AG08395 (cell line): Measurements from ENCODE around the gene OR1M1.
"Not testable (repeated sequence)": the region's sequence is repeated elsewhere in the genome, so short reads cannot be mapped to it uniquely, and the experiment has no call there.

Experiments
- DNase-seq: peaks from one replicate; pipeline ENCODE4 v3.0.0; 2012; ENCODE audit warnings: mixed read lengths, low spot score

OR1M1 gene

DNA sequence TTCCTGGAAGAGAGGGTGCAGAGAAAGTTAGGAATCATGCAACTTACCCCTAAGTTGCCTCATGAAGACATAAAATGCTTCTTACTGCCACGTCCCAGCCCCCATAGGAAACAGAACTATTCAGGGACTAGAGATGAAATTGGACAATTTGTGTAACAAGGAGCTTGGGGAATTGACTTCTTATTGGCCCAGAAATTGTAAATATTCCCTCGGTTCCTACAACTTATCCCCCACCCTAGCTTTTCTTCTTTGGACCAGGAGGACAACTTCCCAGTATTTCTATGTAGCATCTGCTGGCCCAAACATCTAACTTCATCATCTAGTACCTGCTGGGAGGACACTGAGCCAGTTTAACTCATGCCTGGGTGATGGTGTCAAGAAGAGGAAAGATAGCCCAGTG lies at the start of gene OR1M1:
TSS of gene OR1M1 (plus strand) at position 301 of the 400 bp plus-strand sequence. CDS start 6,184 bp downstream, outside the sequence.
- no peak for DNase-seq

DNA sequence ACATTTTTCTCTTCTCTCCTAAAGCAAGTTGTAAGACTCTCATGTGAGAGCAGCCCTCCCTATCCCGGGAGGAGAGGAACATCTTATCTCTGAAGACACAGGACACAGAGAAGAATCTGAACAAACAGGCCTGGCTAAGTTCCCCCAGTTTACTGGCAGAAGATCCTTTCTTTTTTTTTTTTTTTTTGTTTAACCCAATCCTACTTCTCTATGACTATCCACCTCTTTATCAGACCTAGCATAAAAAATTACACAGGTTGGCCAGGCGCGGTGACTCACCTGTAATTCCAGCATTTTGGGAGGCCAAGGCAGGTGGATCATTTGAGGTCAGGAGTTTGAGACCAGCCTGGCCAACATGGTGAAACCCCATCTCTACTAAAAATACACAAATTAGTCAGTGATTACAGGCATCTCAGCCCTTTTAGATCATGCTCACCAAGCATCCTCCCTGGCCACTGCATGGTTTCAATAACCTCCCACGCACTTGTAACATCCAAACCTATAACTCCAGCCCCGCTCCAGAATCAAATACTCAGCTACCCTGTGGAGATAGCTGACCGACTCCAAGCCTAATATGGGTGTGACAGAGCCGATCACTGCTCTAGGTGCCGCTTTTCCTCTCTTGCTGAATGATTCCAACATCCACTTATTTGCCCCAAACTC lies 49.3 kb upstream of the OR1M1 start:
- DNase-seq, result no peak

DNA sequence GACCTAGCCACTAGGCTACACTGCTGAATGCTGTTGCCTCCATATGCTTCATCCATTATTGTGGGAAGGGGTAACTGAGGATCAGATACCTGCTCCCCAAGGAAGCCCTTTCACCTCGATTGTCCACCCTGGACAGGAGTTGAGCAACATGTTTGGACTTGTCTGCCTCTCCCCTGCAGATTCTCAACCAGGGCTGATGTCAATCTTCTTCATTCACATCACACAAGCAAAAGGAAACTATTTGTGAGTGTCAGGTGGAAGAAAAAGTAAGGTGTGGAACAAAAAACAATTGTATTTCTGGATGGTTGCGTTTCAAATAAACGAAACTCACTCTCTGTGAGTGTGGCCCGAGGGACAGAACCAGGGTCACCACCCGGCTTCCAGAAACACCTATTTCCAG lies 47.1 kb upstream of the OR1M1 start:
- DNase-seq, result no peak

DNA sequence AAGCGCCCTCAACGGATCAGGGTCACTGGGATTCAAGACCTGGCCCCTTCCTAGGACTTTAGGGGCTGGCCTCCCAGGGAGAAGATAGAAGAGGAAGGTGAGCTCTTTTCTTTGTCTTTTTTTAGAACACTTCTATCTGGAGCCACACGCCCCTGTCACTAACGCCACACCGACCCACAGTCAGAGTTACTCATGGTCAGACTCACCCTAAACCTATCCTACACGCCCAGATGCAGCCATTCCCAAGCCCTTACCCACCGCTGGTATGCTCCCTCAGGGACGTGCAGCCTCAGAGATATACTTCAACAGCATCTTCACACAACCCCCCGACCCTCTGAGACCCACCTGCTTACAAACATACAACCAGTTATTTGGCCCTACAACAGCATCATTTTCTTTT lies 46.7 kb upstream of the OR1M1 start:
- no peak for DNase-seq

DNA sequence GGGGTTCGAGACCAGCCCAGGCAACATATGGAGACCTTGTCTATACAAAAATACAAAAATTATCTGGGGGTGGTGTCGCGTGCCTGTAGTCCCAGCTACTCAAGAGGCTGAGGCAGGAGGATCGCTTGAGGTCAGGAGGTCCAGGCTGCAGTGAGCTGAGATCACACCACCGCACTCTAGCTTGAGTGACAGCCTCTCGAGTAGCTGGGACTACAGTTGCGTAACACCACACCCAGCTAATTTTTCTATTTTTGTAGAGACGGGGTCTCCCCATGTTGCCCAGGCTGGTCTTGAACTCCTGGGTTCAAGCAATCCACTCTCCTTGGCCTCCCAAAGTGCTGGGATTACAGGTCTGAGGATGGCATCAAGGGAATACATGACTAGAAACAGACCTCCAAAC lies 45.8 kb upstream of the OR1M1 start:
- no peak for DNase-seq

DNA sequence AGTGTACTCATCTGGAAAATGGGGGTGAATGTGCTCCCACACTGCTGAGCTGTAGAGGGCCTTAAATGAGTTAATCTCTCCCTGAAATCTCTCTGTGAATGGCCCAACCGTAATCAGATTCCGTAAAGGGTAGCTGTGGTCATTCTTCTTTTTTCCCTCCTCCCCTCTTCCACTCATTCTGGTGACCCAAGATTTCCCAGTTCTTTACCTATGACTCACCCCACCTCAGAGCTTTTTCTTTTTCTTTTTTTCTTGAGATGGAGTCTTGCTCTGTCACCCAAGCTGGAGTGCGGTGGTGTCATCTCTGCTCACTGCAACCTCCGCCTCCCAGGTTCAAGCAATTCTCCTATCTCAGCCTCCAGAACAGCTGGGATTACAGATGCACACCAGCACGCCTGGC lies 43.3 kb upstream of the OR1M1 start:
- no peak for DNase-seq

DNA sequence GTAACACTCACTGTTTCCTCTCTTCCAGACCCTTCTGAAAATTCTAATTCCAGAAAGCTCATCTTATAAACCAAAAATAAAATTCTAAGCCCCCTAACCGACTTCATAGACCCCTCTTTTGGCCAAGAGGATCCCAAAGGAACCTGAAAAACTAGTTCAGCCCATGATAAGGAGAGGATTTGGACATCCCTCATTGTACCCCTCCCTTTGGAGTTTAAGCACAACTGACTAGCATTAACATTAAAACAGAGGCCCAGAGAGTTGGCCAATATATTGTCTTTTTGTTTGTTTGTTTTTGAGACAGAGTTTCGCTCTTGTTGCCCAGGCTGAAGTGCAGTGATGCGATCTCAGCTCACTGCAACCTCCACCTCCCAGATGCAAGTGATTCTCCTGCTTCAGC lies 42.4 kb upstream of the OR1M1 start:
- DNase-seq, result no peak

DNA sequence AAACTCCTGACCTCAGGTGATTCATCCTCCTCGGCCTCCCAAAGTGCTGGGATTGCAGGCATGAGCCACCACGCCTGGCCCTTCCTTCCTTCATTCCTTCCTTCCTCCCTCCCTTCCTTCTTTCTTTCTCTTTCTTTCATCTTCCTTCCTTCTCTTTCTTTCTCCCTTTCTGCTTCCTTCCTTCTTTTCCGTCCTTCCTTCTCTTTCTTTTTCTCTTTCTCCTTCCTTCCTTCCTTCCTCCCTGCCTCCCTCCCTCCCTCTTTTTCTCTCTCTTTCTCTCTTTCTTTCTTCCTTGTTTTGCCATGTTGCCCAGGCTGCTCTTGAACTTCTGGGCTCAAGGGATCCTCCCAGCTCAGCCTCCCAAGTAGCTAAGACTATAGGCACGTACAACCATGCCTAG lies 40.2 kb upstream of the OR1M1 start:
- DNase-seq, result no peak

- no peak for DNase-seq
Measured at GRCh38 chr19:9052894-9053293, 34.0 kb upstream of the OR1M1 start.

- not testable (repeated sequence) for DNase-seq
Measured at GRCh38 chr19:9053674-9054073, 33.2 kb upstream of the OR1M1 start.

DNA sequence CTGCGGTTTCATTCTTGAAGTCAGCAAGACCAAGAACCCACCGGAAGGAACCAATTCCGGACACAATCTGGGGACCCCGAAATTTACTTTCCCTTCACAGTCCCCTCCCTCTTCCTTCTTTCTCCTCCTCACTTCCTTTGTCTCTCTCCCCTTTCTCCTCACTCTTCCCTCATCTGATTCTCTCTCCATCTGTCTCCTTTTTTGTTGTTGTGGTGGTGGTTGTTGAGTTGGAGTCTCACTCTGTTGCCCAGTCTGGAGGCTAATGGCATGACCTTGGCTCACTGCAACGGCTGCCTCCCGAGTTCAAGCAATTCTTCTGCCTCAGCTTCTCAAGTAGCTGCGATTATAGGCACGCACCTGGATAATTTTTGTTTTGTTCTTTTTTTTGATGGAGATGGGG lies 32.7 kb upstream of the OR1M1 start:
- no peak for DNase-seq

GRCh38 chr19:9054765-9055164 lies 32.1 kb upstream of the OR1M1 start:
- DNase-seq, result no peak

- not testable (repeated sequence) for DNase-seq
Measured at GRCh38 chr19:9056131-9056530, 30.7 kb upstream of the OR1M1 start.

GRCh38 chr19:9057505-9058258 lies 29.2 kb upstream of the OR1M1 start:
- no peak for DNase-seq

DNA sequence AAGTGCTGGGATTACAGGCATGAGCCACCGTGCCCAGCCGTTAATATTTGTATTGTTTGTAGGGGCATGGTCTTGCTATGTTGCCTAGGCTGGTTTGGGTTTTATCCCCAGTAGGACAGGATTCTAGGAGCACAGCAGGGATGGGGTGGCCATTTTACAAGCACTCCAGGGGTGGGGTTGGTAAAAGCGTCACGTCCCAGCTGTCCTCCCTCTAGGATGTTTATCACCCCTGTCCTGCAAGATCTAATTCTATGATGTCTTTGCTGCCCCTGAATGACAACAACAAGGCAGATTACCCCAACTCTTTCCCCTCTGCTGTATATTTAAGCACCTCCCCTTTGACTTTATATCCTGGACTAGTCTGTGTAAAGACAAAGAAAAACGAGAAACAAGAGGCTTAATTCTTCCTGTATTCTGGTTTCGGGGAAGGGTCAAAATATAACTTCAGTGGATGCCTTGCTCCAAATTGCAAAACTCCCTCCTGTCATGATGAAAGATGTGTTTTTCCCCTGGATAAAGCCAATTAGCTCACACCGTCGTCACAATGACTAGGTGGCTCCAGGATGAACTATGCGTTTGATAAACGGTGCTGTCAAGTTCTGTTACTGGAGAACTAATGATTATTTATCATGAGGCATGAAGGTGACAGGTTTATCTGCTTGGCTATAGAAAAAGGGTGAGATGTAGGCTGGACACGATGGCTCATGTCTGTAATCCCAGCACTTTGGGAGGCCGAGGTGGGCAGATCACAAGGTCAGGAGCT lies 27.8 kb upstream of the OR1M1 start:
- no peak for DNase-seq

DNA sequence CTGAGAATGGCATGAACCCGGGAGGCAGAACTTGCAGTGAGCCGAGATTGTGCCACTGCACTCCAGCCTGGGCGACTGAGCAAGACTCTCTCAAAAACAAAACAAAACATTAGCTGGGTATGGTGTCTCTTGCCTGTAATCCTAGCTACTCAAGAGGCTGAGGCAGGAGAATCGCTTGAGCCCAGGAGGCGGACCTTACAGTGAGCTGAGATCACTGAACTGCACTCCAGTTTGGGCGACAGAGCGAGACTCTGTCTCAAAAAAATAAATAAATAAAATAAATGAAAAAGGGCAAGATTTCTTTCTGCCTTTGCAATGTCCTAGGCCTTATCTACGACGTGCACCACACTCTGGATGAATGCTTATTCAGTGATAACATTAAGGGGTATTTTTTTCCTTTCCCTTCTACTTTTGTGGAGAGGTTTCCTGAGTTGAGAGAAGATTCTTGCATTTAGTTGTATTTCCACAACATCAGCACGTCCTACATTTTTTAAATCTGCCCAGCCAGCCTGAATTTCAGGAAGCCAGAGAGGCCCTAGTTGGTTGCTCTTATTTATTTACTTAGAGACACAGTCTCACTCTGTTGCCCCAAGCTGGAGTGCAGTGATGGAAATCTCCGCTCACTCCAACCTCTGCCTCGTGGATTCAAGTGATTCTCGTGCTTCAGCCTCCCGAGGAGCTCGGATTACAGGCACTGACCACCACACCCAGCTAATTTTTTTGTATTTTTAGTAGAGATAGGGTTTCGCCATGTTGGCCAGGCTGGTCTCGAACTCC lies 26.1 kb upstream of the OR1M1 start:
- DNase-seq, result no peak

GRCh38 chr19:9061879-9062278 lies 25.0 kb upstream of the OR1M1 start:
- DNase-seq, result no peak

DNA sequence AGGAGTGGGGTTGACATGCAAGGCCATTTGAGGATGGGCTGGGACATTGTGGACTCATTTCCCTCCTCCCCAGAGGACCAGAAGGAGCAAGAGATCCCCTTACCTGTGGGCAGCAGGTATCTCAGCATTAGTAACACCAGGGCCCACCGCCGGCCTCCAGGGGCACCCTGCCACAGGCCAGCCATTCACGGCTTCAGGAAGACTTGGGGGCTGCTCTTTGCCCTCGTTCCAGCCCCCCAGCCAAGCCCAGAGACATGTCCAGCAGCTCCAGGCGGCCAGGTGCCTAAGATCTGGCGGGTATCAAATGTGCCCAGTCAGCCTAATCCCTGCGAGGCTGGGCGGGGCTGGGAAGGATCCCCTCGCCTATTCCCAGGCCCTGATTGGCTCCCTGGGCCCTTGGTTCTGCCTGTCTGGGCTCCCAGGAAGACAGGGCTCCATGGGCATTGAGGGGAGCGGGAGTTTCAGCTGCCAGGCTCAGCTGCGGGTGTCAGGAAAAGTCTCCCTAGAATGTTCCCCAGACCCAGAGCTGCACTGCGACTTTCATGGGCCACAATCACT lies 21.3 kb upstream of the OR1M1 start:
- DNase-seq, result no peak

GRCh38 chr19:9070066-9070465 lies 16.8 kb upstream of the OR1M1 start:
- DNase-seq, result no peak

DNA sequence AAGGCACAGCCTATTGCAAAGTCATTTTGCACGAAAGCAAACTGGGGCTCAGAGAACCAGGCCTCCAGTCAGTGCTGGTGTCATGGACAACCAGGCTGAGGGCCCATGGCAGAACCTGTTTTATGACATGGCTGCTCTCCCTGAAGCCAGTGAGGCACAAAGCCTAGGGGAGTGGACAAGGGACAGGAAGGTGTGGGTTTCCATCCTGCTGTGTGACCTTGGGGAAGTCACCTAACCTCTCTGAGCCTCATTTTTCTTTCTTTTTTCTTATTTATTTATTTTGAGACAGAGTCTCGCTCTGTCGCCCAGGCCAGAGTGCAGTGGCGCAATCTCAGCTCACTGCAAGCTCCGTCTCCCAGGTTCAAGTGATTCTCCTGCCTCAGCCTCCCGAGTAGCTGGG lies 15.1 kb upstream of the OR1M1 start:
- not testable (repeated sequence) for DNase-seq

DNA sequence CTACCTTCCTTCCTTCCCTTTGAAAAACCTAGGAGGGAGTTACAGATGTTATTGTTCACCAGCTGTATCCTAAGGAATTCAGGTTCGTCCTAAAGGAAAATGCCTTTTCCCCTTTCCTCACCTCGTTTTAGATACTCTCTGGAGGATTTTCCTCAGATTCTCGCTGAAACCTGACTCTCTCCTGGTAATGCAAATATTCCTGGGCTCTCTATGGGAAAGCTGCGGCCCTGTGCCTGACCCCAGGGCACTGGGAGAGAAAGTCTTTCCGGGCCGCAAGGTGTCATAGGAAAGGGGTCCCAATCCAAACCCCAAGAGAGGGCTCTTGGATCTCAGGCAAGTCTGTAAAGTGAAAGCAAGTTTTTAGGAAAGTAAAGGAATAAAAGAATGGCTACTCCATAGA lies 13.1 kb upstream of the OR1M1 start:
- DNase-seq, result no peak
